ENCODE measurements around the gene COBLL1.

The COBLL1 gene

DNA sequence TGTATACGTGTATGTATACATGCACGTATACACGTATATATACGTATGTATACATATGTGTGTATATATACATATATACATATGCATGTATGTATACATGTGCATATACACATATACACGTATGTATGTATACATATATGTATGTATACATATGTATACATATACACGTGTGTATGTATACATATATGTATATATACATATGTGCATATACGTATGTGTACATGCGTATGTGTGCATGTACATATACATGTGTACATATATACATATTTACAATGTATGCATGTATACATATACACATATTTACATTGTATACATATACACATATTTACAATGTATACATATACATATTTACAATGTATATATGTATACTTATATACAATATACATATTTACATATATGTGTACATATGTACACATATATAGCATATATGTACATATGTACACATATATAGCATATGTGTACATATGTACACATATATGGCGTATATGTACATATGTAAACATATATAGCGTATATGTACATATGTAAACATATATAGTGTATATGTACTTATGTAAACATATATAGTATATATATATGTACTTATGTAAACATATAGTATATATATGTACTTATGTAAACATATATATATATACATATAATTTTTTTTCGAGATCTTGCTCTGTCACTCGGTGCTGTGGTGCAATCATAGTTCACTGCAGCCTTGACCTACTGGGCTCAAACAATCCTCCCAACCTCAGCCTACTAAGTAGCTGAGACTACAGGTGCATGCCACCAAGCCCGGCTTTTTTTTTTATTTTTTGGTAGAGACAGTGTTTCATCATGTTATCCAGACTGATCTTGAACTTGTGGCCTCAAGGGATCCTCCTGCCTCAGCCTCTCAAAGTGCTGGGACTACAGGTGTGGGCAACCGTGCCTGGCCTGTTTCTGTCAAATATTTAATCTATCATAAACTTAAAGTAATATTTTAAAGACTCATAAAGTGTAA lies 23.2 kb downstream of the COBLL1 start:
- DNase-seq, result no peak

DNA sequence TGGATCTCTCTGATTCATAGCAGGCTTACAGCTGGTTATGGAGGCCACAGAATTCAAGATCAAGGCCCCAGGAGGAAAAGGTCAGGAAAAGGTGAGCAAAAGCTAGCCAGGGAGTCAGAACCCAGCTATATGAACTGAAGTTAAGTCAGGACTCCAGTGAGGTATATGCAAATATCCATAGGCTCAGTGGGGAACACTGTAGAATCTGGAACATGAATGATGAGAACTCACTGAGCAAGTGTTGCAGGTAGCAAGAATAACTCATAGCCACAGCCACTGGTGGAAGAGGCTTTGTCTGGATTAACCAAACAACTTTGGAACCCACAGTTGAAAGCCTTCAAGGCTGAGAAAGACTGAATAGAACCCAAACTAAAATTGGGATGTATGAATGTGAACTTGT lies 24.7 kb downstream of the COBLL1 start:
- DNase-seq, result no peak

DNA sequence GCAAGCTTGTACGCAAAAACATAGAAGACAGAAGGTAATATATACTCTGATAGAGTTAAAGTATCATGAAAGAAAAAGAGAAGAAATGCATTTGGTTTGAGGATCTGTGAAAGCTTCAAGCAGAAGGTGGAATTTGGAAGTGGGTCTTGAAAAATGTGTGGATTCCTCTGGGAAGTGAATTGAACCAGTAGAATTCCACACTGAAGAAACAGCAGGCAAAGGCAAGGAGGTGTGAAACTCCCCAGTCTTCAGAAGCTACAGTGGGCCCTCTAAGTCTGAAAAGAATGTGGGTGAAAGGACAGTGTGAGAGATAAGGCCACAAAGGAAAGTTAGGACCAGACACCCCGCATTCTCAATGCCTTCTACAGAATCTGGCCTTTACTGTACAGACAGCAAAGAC lies 25.6 kb downstream of the COBLL1 start:
- DNase-seq, result no peak

DNA sequence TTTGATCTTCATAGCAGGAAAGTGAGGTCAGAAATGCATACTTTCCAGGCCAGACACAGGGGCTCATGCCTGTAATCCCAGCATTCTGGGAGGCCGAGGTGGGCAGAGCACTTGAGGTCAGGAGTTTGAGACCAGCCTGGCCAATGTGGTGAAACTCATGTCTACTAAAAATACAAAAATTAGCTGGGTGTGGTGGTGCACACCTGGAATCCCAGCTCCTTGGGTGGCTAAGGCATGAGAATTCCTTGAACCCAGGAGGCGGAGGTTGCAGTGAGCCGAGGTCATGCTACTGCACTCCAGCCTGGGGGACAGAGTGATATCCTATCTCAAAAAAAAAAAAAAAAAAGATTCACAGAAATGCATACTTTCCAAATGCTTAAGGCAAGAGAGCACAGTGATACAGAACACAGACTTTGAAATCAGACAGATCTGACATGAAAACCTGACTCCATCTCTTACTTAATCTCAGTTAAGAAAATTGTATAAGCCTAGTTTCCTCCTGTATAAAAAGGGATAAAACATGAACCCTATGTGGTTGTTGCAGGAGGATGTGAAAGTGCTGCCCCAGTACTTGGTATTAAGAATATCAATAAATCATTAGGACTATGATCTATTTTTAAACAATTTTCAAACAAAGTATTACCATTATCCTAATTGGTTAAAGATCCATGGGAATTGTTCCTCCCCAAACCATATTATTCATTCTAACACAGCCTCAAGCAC lies 26.4 kb downstream of the COBLL1 start:
- DNase-seq, result no peak

DNA sequence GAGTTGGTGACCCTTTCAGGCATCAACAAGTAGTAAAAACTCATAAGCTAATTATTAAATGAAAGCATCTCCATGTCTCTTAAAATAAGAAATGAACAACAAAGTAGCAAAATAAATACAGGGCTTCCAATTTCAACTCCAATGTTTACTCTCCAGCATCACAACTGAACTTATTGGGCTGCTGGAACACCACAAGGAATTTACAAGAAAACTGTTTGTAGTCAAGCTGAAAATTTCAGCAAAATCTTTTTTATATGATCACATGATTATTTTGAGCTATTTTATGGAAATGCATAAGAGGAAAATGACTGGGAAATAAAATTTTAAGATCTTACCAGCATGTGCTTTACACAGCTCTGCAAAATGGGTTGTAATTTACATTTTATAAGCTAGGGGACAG lies 28.1 kb downstream of the COBLL1 start:
- DNase-seq, result no peak

DNA sequence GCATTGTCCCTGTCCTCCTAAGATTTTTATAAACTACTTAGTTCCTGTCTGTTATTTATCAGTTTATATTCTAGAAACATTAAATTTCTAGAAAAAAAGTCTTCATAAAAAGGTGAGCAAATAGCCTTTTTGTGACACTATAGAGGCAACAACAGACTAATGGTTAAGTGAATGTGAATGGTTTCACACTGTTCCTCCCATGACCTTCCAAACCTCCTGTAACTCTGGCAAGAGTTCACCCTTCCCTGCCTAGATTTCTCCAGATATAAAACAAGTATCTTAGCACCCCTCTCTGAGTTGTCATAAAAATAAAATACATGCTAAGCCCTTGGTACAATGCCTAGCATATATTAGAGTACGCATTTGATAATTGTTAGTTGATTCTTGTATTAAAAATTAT lies 29.2 kb downstream of the COBLL1 start:
- no peak for DNase-seq

DNA sequence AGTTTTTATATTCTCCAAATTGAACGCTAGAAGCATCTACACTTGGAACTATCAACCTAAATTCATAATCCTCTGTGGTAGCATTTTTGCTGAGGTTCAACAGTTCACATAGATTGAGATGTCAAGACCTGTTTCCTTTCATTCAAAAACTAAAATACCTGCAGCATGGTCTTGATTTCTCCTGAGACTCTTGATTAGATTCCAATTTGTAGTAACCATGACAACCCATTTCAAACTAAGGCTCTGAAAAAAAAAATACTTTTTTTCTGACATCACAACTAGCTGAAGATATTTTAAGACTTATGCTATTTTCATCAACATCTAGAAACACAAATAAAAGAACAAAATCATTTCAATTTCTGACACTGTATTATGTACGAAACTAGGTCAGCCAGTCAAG lies 29.8 kb downstream of the COBLL1 start:
- no peak for DNase-seq

DNA sequence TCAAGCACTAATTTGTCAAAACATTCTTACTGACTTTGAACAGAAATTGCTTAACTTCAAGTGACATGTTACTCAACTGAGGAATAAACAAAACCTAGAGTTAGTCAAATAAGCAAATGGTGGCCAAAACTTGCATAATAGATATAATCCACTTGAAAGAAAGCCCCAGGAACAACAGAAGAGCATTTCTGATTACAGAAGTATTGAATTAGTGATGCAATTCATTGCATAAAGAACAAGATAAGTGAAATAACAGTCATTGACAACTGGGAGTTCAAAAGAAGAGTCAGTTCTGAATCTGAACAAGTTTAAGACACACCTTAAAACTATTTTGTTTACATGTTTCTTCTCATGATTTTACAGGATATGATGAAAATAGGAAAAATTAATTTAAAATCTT lies 30.8 kb downstream of the COBLL1 start:
- DNase-seq, result no peak

DNA sequence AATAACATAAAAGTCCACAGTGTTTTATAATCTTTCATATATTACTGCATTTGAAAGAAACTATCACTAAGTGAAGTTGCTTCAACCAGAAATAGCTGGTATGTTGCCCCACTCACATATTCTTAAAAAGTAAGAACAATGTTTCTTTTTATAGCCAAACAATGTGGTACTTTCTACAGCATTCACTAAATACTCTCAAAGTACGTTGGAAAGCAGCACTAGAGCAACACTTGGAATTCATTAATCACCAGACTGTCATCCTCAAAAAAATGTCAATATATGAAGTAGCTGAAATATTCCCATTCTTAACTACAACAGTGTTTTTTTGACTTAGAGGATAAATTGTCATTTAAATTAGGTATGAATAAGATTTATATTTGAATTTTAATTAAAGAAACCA lies 32.8 kb downstream of the COBLL1 start:
- DNase-seq, result no peak

DNA sequence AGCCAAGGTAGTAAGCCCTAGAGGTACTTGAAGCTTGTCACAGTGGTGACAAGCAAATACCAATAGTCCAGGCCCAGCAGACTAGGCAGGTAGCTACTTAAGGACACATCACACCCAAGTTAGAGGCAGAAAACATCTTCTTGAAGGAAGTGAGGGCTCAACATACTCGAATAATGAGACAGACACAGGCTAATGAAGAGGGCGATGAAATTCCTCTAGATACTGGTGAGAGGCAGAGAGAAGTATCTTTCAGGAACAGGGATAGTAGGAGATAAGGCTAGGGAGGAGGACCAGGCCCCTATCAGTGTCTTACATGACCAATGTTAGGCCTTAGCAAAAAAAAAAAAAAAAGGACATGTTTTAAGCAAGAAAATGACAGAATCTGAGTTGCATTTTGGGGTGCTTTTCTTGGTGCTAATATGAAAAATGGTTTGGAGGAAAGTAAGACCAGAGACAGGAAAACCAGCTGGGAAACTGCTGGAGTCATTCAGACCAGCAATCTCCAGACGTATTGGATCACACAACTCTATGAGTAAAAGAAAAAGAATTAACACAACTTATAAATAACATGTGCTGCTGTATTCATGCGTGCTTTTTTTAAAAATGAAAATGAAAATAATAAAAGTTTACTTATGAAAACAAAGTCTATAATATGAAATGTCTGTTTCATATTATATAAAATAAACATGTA lies 37.7 kb downstream of the COBLL1 start:
- no peak for DNase-seq

DNA sequence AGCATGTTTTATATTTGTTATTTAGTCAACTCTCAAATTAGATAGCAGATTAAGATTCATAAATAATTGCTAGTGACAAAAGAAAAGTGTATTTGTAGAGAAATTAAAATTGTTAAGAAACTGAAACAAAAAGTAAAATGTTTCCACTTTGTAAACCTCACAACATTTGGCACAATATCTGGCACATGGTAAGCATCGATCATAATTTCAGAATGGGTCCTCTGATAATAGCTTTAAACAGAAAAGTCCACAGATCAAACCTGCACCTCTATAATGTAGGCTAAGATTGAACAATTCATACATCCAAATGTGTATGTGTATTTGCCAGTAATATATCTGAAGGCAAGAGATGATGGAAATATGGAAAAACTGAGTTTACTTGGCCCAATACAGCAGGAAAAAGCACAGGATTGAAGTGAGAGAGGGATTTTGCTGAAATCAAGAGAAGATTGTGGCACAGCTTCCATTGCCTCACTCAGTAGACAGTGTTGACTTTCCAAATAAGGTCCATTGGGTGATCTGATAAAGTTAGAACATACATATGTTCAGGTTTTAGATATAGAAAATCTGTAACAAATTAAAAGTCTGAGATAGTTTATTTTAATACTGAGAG lies 39.4 kb downstream of the COBLL1 start:
- DNase-seq, result no peak

DNA sequence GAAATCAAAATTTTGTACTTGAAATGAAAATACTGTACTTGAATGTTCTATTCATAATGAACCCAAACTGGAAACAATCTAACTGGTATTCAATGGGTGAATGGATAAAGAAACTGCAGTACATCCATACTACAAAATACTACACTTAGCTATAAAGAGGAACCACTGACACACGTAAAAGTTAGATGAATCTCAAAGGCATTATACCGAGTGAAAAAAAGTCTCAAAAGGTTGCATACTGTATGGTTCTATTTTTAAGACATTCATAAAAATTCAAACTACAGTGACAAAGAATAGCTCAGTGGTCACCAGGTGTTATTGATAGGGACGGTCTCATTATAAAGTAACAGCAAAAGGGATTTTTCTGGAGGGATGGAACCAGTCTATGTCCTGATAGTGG lies 41.1 kb downstream of the COBLL1 start:
- no peak for DNase-seq

DNA sequence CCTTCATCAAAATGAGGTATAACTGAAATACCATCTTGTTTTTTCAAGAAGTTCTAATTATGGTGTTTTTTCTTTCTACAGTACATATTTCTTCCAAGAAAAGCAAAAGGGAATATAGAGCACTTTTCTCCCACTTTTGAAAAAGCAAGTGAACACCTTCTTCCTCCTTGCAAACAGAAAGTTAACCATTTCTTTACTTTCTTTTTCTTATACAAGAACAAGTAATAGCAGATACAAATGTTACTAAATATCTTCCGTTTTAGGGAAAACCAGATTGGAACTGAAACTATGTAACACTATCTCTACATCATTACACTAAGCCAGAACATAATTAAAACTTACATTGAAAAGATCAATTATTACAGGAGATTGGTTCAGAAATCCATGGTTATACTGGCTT lies 44.0 kb downstream of the COBLL1 start:
- no peak for DNase-seq

DNA sequence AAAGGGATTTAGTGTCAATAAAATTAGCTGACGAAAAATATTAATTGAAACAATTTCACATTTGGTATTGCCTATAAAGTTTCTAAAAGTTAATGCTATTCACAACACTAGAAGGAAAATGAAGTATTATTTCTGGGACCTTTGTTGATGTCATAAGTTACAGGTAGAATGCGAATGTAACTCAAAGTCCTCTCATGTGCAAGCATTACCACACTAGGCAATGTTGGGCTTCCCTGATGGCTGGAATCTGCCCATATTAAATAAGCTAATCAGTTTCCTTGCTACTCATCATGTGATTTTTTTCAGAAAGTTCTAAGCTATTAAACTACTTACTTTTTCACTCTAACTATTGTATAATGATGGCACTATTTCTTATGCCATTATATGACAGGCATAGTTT lies 44.6 kb downstream of the COBLL1 start:
- no peak for DNase-seq

DNA sequence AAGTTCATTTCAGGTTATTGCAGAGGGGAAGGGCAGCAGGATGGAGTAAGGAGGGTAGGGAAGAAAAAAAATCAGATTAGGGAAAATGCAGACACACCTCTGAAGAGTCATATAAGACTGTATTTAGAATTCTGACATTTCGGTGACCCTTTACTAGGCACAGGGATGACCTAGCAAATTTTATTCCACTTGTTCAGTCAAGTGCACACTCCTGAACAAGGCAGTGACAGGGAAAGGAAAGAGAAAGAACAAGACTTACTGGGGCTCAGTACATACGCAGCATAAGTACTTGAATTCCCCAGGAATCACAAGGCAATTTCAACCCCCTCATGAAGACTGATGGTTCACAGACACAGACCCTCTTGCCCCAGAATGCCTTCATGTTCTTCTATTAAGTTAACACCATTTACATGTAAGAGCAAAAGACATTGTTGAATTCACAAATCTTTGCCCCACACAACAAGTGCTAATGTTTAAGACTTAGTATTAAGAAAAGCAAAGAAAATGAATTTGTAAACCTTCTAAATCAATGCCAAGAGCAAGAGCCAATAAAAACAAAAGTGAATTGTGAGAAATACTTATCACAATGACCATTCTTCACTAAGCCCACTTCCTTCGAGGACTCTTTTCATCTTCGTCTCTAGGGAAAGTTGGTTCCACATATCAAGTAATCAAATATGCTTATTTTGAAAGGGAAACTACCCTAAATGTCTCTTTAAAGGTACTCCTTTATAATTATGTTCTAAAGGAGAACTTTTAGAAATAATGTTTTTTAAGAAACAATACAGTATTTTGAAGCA lies 47.0 kb downstream of the COBLL1 start:
- no peak for DNase-seq

DNA sequence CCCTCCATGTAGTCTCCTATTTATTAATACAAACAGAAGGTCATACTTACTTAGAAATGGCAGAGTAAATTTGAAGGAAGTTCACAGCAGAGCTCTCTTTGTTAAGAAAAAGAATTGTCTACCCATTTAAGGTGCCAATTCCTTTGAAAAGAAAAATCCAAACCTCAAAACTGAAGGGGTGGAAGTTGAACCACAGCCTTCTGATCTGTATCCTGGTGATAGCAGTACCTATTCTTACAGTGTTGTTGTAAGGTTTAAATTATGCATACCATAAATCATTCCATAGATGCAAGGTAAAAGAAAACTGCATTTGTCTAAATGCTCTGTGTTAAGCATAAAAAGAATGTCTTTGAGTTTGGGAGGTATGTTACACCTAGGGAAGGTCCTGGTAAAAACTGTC lies 47.6 kb downstream of the COBLL1 start:
- no peak for DNase-seq

DNA sequence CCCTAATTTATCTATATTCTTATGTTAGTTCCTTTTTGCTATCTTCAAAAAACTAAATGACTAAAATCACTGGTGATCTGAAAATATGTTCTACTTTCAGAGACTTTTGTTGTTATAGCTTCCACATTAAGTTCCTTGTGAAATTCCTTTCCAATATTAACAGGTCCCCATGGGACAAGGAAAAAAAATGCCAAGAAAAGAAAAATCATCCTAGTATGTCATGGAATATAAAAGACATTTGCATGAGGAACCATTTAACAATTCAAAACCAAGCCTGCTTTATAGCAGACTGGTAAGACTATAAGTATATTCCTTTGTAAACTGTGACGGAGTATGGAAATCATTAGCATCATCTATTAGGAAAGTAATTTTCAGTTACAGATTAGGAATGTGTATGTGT lies 48.1 kb downstream of the COBLL1 start:
- DNase-seq, result no peak

DNA sequence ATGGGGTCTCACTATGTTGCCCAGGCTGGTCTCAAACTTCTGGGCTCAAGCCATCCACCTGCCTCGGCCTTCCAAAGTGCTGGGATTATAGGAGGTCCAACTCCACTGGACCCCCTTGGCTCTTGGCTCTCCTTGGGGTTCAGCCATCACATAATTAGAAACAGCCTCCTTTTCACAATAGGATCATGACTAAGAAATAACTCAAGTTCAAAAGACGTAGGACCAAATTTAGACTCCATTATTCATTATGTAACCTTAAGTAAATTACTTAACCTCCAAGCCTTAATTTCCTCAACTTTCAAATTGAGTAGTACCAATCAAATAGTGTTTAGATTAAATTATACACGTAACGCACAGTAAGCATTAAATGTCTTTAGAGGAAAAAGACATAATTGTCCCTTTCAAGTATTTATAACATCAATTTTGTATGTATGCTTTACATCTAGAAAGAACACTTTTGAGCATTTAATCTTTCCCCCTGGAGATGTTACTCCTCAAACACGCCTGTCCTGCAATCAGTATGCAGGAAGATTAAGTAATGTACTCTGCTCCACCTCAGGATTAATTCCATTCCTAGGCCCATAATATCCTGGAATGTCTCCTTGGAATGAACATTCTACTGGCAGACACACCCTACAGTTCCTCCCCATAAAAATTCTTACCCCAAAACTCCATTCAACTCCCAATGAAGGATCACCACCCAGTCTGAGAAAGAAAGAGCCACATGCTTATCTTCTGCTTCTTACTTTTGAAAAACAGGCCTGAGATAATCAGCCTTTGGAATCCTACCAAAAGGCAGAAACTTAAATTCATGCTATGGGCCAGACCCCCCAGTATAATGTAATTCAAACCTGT lies 49.1 kb downstream of the COBLL1 start:
- no peak for DNase-seq

DNA sequence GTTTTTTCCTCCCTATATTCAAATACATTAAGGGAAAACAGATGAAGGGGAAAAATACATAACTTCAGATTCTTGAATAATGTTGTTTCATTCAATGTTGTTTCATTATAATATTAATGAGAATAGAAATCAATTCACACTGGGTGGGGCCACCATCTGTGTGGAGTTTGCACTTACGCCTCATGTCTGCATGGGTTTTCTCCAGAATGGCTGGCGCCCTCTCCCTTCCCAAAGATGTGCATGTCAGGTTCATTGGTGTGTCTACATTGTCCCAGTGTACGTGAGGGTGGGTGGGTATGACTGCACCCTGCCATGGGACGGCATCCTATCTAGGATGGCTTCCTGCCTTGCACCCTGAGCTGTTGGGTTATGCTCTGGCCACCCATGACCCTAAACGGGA lies 51.7 kb downstream of the COBLL1 start:
- no peak for DNase-seq

DNA sequence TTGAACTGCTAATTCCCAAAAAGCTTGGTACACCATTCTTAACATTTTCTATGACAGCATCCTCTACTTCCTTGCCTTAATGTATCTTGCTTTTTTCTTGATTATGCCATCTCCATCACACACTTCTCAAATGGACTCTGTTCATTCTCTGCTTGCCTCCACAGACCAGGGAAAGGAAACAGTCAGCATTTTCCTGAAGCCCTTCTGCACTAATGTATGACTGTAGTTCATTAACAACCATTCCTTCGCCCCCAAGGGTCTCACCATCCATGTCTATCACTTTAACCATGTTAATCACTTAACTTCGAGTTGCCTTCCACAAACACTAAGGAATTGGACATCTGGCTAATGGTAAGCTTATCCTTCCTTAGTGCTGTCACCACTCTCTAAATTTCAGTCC lies 54.8 kb downstream of the COBLL1 start:
- DNase-seq, result no peak
